UCSD-AML1 (cell line): Measurements from ENCODE around the gene MME.

Source experiments
- DNase-seq: peaks from one replicate; lab custom pipeline; 2025; ENCODE audit not compliant: unreplicated experiment; lab: John Stamatoyannopoulos, UW

The MME gene

DNA sequence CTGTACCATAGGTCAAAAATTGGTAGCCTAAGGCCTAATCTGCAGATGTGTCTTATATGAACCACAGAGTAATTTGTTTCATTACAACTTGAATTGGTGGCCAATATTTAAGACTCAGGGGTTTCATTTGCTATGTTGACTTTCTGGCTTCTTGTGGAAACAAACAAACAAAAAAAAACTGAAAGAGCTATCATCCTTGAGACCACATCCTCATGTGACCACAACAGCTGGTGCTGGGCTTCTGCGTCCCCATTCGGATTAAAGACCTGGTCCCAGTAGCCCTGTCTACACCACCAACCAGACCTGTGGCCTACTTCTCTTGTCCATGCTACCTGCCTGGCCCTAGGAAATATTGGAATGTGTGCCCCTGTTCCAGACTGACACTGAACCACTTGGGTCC lies 151.7 kb downstream of the MME start:
- DNase-seq, result no peak

DNA sequence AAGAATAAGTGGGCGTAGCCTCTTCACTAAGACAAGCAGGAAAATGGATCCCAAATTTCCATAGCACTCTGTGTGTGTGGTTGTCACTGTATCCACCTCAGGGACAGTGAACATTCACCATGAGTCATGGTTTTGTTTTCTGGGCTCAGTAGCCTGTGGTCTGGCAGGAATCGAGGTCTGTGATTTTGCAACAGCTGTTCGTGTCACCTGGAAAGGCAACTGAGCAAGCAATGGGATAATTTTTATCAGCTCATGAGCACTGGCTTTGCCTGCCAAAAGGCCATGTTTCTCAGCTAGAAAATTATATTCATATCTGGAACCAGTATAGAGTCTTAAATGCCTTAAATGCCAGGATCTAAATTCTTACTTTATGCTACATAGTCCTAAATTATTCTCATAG lies 152.5 kb downstream of the MME start:
- DNase-seq, result no peak

DNA sequence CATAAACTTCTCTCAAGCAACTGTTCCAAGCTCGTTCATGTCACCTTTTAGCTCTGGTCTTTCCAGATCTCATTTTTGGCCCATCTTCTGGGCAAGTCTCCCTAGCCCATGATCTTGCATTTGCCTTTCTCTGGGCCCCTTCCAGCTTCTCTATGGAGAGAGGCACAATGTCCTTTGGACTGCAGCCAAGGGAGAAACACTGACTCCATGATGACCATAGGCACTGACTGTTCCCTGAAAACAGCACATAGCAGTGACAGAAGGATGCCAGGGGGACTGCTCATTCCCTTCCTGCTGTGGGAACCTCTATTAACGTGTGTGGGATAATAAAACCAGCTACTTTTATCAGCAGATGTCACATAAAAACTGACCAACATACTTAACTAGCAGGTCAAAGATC lies 153.1 kb downstream of the MME start:
- DNase-seq, result no peak
